LNCaP clone FGC (cell line): Measurements from ENCODE around the gene KLF18.

ENCODE experiments used
- DNase-seq: peaks from one replicate; pipeline ENCODE4 v3.0.0-alpha.2; 2011; ENCODE audit warnings: low read depth
- H3K4me3 ChIP-seq: 2 replicates; pipeline ENCODE4 v1.5.1; 2011; ENCODE audit warnings: mild to moderate bottlenecking, low read depth, low read length, control low read depth
- TF ChIP-seq, protein P1 (sequence below): IDR thresholded peaks from 2 replicates; pipeline ENCODE4 v1.5.1; 2012; ENCODE audit warnings: mild to moderate bottlenecking; ENCODE audit not compliant: control insufficient read depth, insufficient read depth; ENCODE audit errors: extremely low read depth

KLF18 gene

DNA sequence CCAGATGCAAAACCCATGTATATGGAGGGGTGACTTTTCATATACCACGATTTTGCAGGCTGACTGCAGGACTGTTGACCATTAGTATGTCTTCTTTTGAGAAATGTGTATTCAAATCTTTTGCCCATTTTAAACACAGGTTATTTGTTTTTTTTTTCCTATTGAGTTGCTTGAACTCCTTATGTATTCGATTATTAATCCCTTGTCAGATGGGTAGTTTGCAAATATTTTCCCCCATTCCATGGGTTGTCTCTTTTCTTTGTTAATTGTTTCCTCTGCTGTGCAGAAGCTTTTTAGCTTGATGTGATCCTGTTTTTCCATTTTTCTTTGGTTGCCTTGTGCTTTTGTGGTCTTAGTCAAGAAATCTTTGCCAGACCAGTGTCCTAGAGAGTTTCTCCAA lies 47.4 kb downstream of the KLF18 start:
- TF ChIP-seq, protein P1, sequence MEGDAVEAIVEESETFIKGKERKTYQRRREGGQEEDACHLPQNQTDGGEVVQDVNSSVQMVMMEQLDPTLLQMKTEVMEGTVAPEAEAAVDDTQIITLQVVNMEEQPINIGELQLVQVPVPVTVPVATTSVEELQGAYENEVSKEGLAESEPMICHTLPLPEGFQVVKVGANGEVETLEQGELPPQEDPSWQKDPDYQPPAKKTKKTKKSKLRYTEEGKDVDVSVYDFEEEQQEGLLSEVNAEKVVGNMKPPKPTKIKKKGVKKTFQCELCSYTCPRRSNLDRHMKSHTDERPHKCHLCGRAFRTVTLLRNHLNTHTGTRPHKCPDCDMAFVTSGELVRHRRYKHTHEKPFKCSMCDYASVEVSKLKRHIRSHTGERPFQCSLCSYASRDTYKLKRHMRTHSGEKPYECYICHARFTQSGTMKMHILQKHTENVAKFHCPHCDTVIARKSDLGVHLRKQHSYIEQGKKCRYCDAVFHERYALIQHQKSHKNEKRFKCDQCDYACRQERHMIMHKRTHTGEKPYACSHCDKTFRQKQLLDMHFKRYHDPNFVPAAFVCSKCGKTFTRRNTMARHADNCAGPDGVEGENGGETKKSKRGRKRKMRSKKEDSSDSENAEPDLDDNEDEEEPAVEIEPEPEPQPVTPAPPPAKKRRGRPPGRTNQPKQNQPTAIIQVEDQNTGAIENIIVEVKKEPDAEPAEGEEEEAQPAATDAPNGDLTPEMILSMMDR, result no peak
- DNase-seq, result no peak

GRCh38 chr1:44090429-44091252 lies 50.8 kb downstream of the KLF18 start:
- H3K4me3 ChIP-seq, result no peak overlapping the region
- TF ChIP-seq, protein P1, result no peak
- DNase-seq, result no peak

More for the DNA sequence above, 47.4 kb downstream of the KLF18 start:
- H3K4me3 ChIP-seq, result no peak overlapping the region

DNA sequence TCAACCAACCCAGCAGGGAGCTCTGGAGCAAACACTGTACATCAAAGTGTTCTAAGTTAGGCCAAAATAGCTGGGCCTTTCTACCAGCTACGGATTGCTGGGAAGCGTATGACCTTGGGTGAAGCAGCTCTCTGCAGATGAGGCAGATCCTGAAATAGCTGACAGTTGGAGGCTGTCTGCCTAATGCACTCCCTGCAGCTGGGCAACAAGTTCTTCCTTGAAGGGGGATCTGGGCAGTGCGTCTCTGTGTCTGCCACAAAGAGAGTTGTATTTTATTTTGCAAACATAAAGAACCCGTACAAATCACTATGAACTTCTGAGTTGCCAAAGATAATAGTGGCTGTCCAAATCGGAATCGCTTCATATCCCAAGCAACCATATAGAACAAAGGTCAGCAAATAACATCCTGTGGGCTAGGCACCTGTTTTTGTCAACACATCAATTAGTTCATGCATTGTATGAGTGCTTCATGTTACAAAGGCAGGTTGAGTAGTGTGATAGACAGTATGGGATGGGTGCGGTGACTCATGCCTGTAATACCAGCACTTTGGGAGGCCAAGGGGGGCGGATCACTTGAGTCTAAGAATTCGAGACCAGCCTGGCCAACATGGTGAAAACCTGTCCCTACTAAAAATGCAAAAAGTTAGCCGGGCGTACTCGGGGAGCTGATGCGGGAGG lies 51.9 kb downstream of the KLF18 start:
- H3K4me3 ChIP-seq, result no peak overlapping the region
- TF ChIP-seq, protein P1, result no peak
- no peak for DNase-seq
